Measurements from ENCODE around the gene BNC2. TPM values are rescaled to one million over a fixed set of nuclear protein-coding genes. Genes with fewer than 3 reads are reported as not detected.

The BNC2 gene
- total RNA-seq, 1 experiment from 2014 or later: 0.20 TPM

- POLR2A ChIA-PET: no interaction called here
- CTCF ChIA-PET: no interaction called here
- BruUV-seq (replicated peaks): no TSS peak
- Mint-ChIP-seq H3K27me3 (ENCODE audit: insufficient read depth, unreplicated experiment) (peaks cover 22% of the 10 kb centered on the region), H3K9me3 (ENCODE audit: unreplicated experiment) (no peaks in the 10 kb centered on the region), H3K27ac (ENCODE audit: unreplicated experiment) (no peak overlapping the region), H3K4me3 (ENCODE audit: unreplicated experiment) (no peak overlapping the region), H3K36me3 (ENCODE audit: insufficient read depth, unreplicated experiment) (no peaks in the 10 kb centered on the region), H3K4me1 (ENCODE audit: low read depth, unreplicated experiment) (no peaks in the 10 kb centered on the region)
- Histone ChIP-seq H3K4me1 (no peaks in the 10 kb centered on the region), H3K4me3 (ENCODE audit: low read depth, low read length) (no peak overlapping the region), H3K36me3 (ENCODE audit: control insufficient read depth, insufficient read depth, low read length) (no peaks in the 10 kb centered on the region), H3K9me3 (no peaks in the 10 kb centered on the region), H3K27me3 (replicated peaks; ENCODE audit: control insufficient read depth, insufficient read depth, low read length) (no peaks in the 10 kb centered on the region; the same call in 1 of the 2 replicates)
- no peak for TF ChIP-seq CTCF (IDR thresholded peaks at IDR 0.05; ENCODE audit: insufficient read depth in 1 of 2, low read depth in 1 of 2, low read length in 1 of 2, severe bottlenecking in 1 of 2, unreplicated experiment in 1 of 2)
- intact Hi-C loops (cut with micrococcal nuclease; ENCODE audit: unreplicated experiment): no loop called here
- DNase-seq: no peak
These were observed 140.8 kb downstream of the BNC2 start for GRCh38 chr9:16729651-16730050.

- Mint-ChIP-seq H3K4me1 (ENCODE audit: low read depth, unreplicated experiment) (no peaks in the 10 kb centered on the region), H3K36me3 (ENCODE audit: insufficient read depth, unreplicated experiment) (no peaks in the 10 kb centered on the region), H3K4me3 (ENCODE audit: unreplicated experiment) (no peak overlapping the region), H3K9me3 (ENCODE audit: unreplicated experiment) (no peaks in the 10 kb centered on the region), H3K27me3 (ENCODE audit: insufficient read depth, unreplicated experiment) (peaks cover 22% of the 10 kb centered on the region), H3K27ac (ENCODE audit: unreplicated experiment) (no peak overlapping the region)
- Histone ChIP-seq H3K9me3 (no peaks in the 10 kb centered on the region), H3K4me1 (no peaks in the 10 kb centered on the region), H3K36me3 (ENCODE audit: control insufficient read depth, insufficient read depth, low read length) (no peaks in the 10 kb centered on the region), H3K4me3 (ENCODE audit: low read depth, low read length) (no peak overlapping the region), H3K27me3 (replicated peaks; ENCODE audit: control insufficient read depth, insufficient read depth, low read length) (no peaks in the 10 kb centered on the region; the same call in 1 of the 2 replicates)
- ChIA-PET POLR2A (no interaction called here), CTCF (no interaction called here)
- intact Hi-C loops (cut with micrococcal nuclease; ENCODE audit: unreplicated experiment): no loop called here
- DNase-seq: no peak
- TF ChIP-seq CTCF (IDR thresholded peaks at IDR 0.05; ENCODE audit: insufficient read depth in 1 of 2, low read depth in 1 of 2, low read length in 1 of 2, severe bottlenecking in 1 of 2, unreplicated experiment in 1 of 2): no peak
- no TSS peak for BruUV-seq (replicated peaks)
These were observed 142.3 kb downstream of the BNC2 start for GRCh38 chr9:16728137-16728508.

- H3K4me3 Mint-ChIP-seq (ENCODE audit: unreplicated experiment): peak overlapping the region; percentile 67
- TF ChIP-seq CTCF (IDR thresholded peaks at IDR 0.05; ENCODE audit: insufficient read depth in 1 of 2, low read depth in 1 of 2, low read length in 1 of 2, severe bottlenecking in 1 of 2, unreplicated experiment in 1 of 2): no peak
- Histone ChIP-seq H3K27me3 (replicated peaks; ENCODE audit: control insufficient read depth, insufficient read depth, low read length) (no peaks in the 10 kb centered on the region; the same call in 1 of the 2 replicates), H3K4me1 (no peaks in the 10 kb centered on the region), H3K36me3 (ENCODE audit: control insufficient read depth, insufficient read depth, low read length) (no peaks in the 10 kb centered on the region), H3K4me3 (ENCODE audit: low read depth, low read length) (no peak overlapping the region), H3K9me3 (no peaks in the 10 kb centered on the region)
- no peak for DNase-seq
- intact Hi-C loops (cut with micrococcal nuclease; ENCODE audit: unreplicated experiment): no loop called here
- no TSS peak for BruUV-seq (replicated peaks)
- H3K27ac Mint-ChIP-seq (ENCODE audit: unreplicated experiment): no peak overlapping the region
- ChIA-PET POLR2A (no interaction called here), CTCF (no interaction called here)
- no peaks in the 10 kb centered on the region for H3K4me1 Mint-ChIP-seq (ENCODE audit: low read depth, unreplicated experiment)
- no peaks in the 10 kb centered on the region for H3K36me3 Mint-ChIP-seq (ENCODE audit: insufficient read depth, unreplicated experiment)
- H3K27me3 Mint-ChIP-seq (ENCODE audit: insufficient read depth, unreplicated experiment): peaks cover 22% of the 10 kb centered on the region
- no peaks in the 10 kb centered on the region for H3K9me3 Mint-ChIP-seq (ENCODE audit: unreplicated experiment)
These were observed 142.9 kb downstream of the BNC2 start for GRCh38 chr9:16727452-16728136.

All from Caco-2 (cell line).